Keratinocyte (primary cell): ENCODE results near the gene DRD3.

Experiments used
- CTCF ChIP-seq, 3 experiments: IDR thresholded peaks in 1 of 3; conservative IDR thresholded peaks in 1 of 3; optimal IDR thresholded peaks in 1 of 3; 2 replicates in 2 of 3; 3 replicates in 1 of 3; pipeline versions ENCODE3 to v1.5.1; 2011; ENCODE audit warnings: low read length in 3 of 3, mild to moderate bottlenecking in 3 of 3, moderate library complexity in 2 of 3, control low read depth in 1 of 3, inconsistent platforms in 1 of 3; ENCODE audit not compliant: insufficient read depth in 2 of 3; ENCODE audit errors: extremely low read depth in 1 of 3
- EZH2 ChIP-seq: IDR thresholded peaks from one replicate; pipeline ENCODE4 v1.6.1; 2012; ENCODE audit warnings: inconsistent platforms, mild to moderate bottlenecking, low read length, moderate library complexity

DNA sequence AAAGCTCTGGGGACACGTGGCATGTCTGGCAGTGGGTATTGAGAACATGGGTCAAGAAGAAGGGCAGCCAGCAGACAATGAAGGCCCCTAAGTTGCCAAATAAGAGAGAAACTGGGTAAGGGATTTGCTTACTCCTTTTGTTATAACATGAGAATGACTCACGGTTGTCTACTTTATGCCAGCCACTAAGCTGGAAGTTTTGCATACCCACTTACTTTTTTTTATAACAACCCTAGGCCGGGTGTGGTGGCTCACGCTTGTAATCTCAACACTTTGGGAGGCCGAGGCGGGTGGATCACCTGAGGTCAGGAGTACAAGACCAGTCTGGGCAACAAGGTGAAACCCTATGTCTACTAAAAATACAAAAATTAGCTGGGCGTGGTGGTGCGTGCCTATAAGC, 50.0 kb downstream of the DRD3 start:
- TF ChIP-seq CTCF (optimal IDR thresholded peaks at IDR 0.05 in 1 of 3, IDR thresholded peaks at IDR 0.05 in 1 of 3, conservative IDR thresholded peaks at IDR 0.05 in 1 of 3; ENCODE audit: extremely low read depth in 1 of 3, insufficient read depth in 2 of 3, low read length in 3 of 3) (no peak), EZH2 (no peak)
